GM21529 (cell line): ENCODE measurements around the gene ADRA2A.

ENCODE experiments used
- ATAC-seq: cut with Tn5 transposase; IDR thresholded peaks from one replicate; pipeline ENCODE4 v1.9.1; 2021; ENCODE audit not compliant: unreplicated experiment

Gene ADRA2A

DNA sequence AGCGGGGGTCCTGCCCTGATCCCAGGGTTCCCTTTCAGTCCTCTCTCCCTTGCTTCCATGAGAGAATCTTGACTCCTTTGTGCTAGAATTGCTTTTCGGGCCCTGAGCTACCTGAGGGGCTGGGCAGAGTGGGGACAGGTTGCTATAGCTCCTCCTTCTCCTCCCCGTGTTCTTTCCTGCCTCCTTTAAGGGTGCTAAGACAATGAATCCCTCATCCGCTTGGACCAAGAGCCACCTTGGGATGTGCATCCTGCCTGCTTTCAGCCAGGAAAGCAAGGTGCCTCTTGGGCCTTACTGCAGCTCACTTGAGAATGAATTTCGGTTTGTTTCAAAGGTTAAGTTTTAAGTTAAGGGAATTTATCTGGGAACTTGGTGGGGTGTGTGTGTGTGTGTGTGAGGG is 53.6 kb downstream of the ADRA2A start:
- ATAC-seq: no peak
